Limb (tissue), 2 donors: ENCODE measurements around the gene ZNF436.
"Not testable (repeated sequence)": the region's sequence is repeated elsewhere in the genome, so short reads cannot be mapped to it uniquely, and the experiment has no call there.

ENCODE experiments used
- DNase-seq, 2 donors: peaks; one replicate each; pipeline ENCODE4 v3.0.0-alpha.2; 2016; ENCODE audit errors: extremely low spot score in 2 of 2

ZNF436 gene

DNA sequence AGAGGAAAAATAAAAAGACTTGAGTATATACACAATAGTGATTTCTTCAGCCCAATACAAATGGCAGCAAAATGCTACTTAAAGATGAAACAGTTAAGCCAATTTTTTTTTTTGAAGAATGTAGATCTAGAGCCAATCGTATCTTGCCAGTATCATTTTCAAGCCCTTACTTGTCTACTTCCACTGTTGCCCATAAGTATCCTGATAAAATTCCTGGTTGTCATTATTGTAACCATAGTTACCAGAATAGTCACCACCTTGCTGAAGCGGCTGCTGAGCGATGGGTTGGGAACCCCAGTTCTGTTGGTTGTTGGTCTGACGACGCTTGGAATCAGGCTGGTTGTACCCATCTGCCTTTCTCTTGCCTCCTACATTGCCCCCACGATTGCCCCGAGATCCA, 59.4 kb downstream of the ZNF436 start:
- not testable (repeated sequence) for DNase-seq
